Measurements from ENCODE around the gene RUNX2.

GRCh38 chr6:45587229-45588060, 259.3 kb downstream of the RUNX2 start:
- TF ChIP-seq GABPA (IDR thresholded peaks at IDR 0.05; ENCODE audit: low read depth), result no peak
- TF ChIP-seq, protein P1, sequence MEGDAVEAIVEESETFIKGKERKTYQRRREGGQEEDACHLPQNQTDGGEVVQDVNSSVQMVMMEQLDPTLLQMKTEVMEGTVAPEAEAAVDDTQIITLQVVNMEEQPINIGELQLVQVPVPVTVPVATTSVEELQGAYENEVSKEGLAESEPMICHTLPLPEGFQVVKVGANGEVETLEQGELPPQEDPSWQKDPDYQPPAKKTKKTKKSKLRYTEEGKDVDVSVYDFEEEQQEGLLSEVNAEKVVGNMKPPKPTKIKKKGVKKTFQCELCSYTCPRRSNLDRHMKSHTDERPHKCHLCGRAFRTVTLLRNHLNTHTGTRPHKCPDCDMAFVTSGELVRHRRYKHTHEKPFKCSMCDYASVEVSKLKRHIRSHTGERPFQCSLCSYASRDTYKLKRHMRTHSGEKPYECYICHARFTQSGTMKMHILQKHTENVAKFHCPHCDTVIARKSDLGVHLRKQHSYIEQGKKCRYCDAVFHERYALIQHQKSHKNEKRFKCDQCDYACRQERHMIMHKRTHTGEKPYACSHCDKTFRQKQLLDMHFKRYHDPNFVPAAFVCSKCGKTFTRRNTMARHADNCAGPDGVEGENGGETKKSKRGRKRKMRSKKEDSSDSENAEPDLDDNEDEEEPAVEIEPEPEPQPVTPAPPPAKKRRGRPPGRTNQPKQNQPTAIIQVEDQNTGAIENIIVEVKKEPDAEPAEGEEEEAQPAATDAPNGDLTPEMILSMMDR (IDR thresholded peaks at IDR 0.05), result no peak
- TF ChIP-seq FOXJ3 (CRISPR knock-in tag; IDR thresholded peaks at IDR 0.05), result no peak
- TF ChIP-seq REST (IDR thresholded peaks at IDR 0.05; ENCODE audit: low read depth, low read length), result no peak
- no peak for TF ChIP-seq TEAD4 (IDR thresholded peaks at IDR 0.05; ENCODE audit: borderline replicate concordance, insufficient read depth)
- TF ChIP-seq, protein P2, sequence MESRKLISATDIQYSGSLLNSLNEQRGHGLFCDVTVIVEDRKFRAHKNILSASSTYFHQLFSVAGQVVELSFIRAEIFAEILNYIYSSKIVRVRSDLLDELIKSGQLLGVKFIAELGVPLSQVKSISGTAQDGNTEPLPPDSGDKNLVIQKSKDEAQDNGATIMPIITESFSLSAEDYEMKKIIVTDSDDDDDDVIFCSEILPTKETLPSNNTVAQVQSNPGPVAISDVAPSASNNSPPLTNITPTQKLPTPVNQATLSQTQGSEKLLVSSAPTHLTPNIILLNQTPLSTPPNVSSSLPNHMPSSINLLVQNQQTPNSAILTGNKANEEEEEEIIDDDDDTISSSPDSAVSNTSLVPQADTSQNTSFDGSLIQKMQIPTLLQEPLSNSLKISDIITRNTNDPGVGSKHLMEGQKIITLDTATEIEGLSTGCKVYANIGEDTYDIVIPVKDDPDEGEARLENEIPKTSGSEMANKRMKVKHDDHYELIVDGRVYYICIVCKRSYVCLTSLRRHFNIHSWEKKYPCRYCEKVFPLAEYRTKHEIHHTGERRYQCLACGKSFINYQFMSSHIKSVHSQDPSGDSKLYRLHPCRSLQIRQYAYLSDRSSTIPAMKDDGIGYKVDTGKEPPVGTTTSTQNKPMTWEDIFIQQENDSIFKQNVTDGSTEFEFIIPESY (IDR thresholded peaks at IDR 0.05; ENCODE audit: borderline replicate concordance, low read depth), result no peak
- no peak for TF ChIP-seq CHD2 (IDR thresholded peaks at IDR 0.05; ENCODE audit: low read length, partially characterized antibody)
- TF ChIP-seq SIN3A (IDR thresholded peaks at IDR 0.05; ENCODE audit: borderline replicate concordance, low read depth, low read length), result no peak
